ENCODE results near the gene IFI27. TPM values are rescaled to one million over a fixed set of nuclear protein-coding genes. Genes with fewer than 3 reads are reported as not detected.

The IFI27 gene
- polyA plus RNA-seq, 1 of the 3 experiments (the other 2 are of a cell fraction), result 1.2 TPM

DNA sequence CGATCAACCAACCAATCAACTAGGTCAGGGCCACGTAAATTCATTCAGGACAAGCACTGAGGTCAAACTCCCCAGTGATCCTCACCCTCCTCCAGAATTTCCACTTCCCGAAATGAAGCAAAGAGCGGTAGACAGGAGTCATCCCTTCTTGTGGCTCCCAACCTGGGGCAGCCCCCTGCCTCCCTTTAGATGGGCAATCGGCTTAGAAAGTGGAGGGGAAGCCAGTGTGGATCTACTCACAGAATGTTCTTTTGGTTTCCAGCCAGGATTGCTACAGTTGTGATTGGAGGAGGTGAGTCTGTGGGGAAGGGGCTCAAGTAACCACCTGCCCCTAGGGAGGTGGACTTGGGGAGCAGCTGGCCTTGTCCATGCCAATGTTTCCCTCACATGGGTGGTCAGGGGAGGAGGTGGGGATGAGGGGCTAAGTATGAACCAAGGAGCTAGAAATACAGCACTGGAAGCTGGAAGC lies 4.1 kb downstream of the IFI27 start:
- Histone ChIP-seq H3K9me3 (no peaks in the 10 kb centered on the region), H3K9ac (no peak overlapping the region), H3K4me1 (ENCODE audit: control insufficient read depth in 1 of 2, insufficient read depth in 2 of 2, low read depth in 1 of 2, low read length in 1 of 2) (peaks cover 0 to 38% of the 10 kb centered on the region in 2 experiments; a peak in 1 of 4 replicates), H3K4me3 (ENCODE audit: low read depth in 2 of 2, low read length in 1 of 2) (no peak overlapping the region), H3K36me3 (replicated peaks in 1 of 2; ENCODE audit: control insufficient read depth in 1 of 2, insufficient read depth in 2 of 2, low read length in 1 of 2) (no peaks in the 10 kb centered on the region), H3F3A (replicated peaks; ENCODE audit: insufficient read depth) (no peaks in the 10 kb centered on the region), H2AFZ (ENCODE audit: low read depth) (no peak overlapping the region), H3K27me3 (ENCODE audit: insufficient read depth) (no peaks in the 10 kb centered on the region), H3K79me2 (ENCODE audit: insufficient read depth) (no peaks in the 10 kb centered on the region), H3K27ac (ENCODE audit: low read depth in 2 of 2, low read length in 1 of 2) (no peak overlapping the region), H4K20me1 (ENCODE audit: insufficient read depth) (no peaks in the 10 kb centered on the region), H3K4me2 (no peak overlapping the region), H3K9me2 (no peaks in the 10 kb centered on the region)
- ChIA-PET POLR2A (interaction anchor here (0.9 to 1.2 kb wide), 2 partner anchors 11 to 14 kb away, joined by 3 read pairs; no protein-coding TSS in a partner anchor), CTCF (interaction anchor here (0.9 to 3.3 kb wide), 4 partner anchors 18 to 64 kb away, joined by 5 to 14 read pairs (median 12); no protein-coding TSS in a partner anchor)
- no peak for DNase-seq
- 78% methylated on average over 5 of the region's 5 CpGs for WGBS (ENCODE audit: low lambda C conversion rate)
- no peak for TF ChIP-seq GABPA (IDR thresholded peaks at IDR 0.05; ENCODE audit: low read depth)
- TF ChIP-seq FOSL2 (IDR thresholded peaks at IDR 0.05; ENCODE audit: borderline replicate concordance, low read depth), result no peak
- no peak for TF ChIP-seq NRF1 (IDR thresholded peaks at IDR 0.05; ENCODE audit: low read depth, low read length)
- no peak for TF ChIP-seq JUND (IDR thresholded peaks at IDR 0.05)
- TF ChIP-seq TEAD4 (IDR thresholded peaks at IDR 0.05; ENCODE audit: borderline replicate concordance, insufficient read depth), result no peak
- no peak for TF ChIP-seq FOXJ3 (CRISPR knock-in tag; IDR thresholded peaks at IDR 0.05)
- TF ChIP-seq TCF12 (IDR thresholded peaks at IDR 0.05), result no peak
- TF ChIP-seq ELF1 (IDR thresholded peaks at IDR 0.05), result no peak

GRCh38 chr14:94115058-94115591 lies 4.6 kb downstream of the IFI27 start:
- Histone ChIP-seq H3K79me2 (ENCODE audit: insufficient read depth) (no peaks in the 10 kb centered on the region), H3K9ac (no peak overlapping the region), H4K20me1 (ENCODE audit: insufficient read depth) (no peaks in the 10 kb centered on the region), H3K4me3 (ENCODE audit: low read depth in 2 of 2, low read length in 1 of 2) (no peak overlapping the region), H3K9me2 (no peaks in the 10 kb centered on the region), H3K36me3 (replicated peaks in 1 of 2; ENCODE audit: control insufficient read depth in 1 of 2, insufficient read depth in 2 of 2, low read length in 1 of 2) (no peaks in the 10 kb centered on the region), H3F3A (replicated peaks; ENCODE audit: insufficient read depth) (no peaks in the 10 kb centered on the region), H3K27me3 (ENCODE audit: insufficient read depth) (no peaks in the 10 kb centered on the region), H3K4me1 (ENCODE audit: control insufficient read depth in 1 of 2, insufficient read depth in 2 of 2, low read depth in 1 of 2, low read length in 1 of 2) (peaks cover 0 to 38% of the 10 kb centered on the region in 2 experiments; a peak in 1 of 4 replicates), H3K27ac (ENCODE audit: low read depth in 2 of 2, low read length in 1 of 2) (peak overlapping the region in 1 of 2 experiments; percentile 5; a peak in 1 of 4 replicates), H3K4me2 (no peak overlapping the region), H2AFZ (ENCODE audit: low read depth) (no peak overlapping the region), H3K9me3 (no peaks in the 10 kb centered on the region)
- 45% methylated on average over 3 of the region's 4 CpGs for WGBS (ENCODE audit: low lambda C conversion rate)
- ChIA-PET CTCF (interaction anchor here (0.7 to 3.0 kb wide), 7 partner anchors 14 to 176 kb away, joined by 3 to 14 read pairs (median 5); partner anchors contain the start of gene IFI27L2), POLR2A (interaction anchor here (0.9 to 1.2 kb wide), 3 partner anchors 10 to 34 kb away, joined by 3 to 4 read pairs (median 3); partner anchors contain the start of genes DDX24 and IFI27L1)
- peak; percentile 64 for DNase-seq
- peak; percentile 35; the same call in 1 of the 2 replicates for TF ChIP-seq RCOR1 (IDR thresholded peaks at IDR 0.05; ENCODE audit: low read length)
- TF ChIP-seq FOSL2 (IDR thresholded peaks at IDR 0.05; ENCODE audit: borderline replicate concordance, low read depth), result no peak
- TF ChIP-seq FOXM1 (IDR thresholded peaks at IDR 0.05; ENCODE audit: low read depth), result no peak
- TF ChIP-seq NFIC (IDR thresholded peaks at IDR 0.05; ENCODE audit: borderline replicate concordance), result no peak
- TF ChIP-seq, protein P1, sequence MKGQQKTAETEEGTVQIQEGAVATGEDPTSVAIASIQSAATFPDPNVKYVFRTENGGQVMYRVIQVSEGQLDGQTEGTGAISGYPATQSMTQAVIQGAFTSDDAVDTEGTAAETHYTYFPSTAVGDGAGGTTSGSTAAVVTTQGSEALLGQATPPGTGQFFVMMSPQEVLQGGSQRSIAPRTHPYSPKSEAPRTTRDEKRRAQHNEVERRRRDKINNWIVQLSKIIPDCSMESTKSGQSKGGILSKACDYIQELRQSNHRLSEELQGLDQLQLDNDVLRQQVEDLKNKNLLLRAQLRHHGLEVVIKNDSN (IDR thresholded peaks at IDR 0.05; ENCODE audit: borderline replicate concordance, low read depth), result no peak
- TF ChIP-seq SMC3 (IDR thresholded peaks at IDR 0.05; ENCODE audit: low read depth, low read length), result no peak
- peak; percentile 75 for TF ChIP-seq GATA2 (CRISPR knock-in tag; IDR thresholded peaks at IDR 0.05)
- peak in 1 of 2 experiments; percentile 44; a peak in 1 of 4 replicates for TF ChIP-seq EP300 (IDR thresholded peaks at IDR 0.05; ENCODE audit: borderline replicate concordance in 1 of 2, low read depth in 1 of 2, low read length in 1 of 2)
- TF ChIP-seq RFX5 (IDR thresholded peaks at IDR 0.05; ENCODE audit: low read length), result no peak
- no peak for TF ChIP-seq TAF1 (IDR thresholded peaks at IDR 0.05; ENCODE audit: borderline replicate concordance, low read depth, low read length)
- TF ChIP-seq CHD2 (IDR thresholded peaks at IDR 0.05; ENCODE audit: low read length, partially characterized antibody), result peak; percentile 27
